Measurements from ENCODE around the gene MGAT4B. TPM values are rescaled to one million over a fixed set of nuclear protein-coding genes. Genes with fewer than 3 reads are reported as not detected.

Gene MGAT4B
- total and polyA plus RNA-seq, 9 donors = 34.4 to 83.8 (median 69.4) TPM

- 90% methylated on average over 25 of the region's 27 CpGs for WGBS (ENCODE audit: insufficient coverage)
These were observed 5.6 kb upstream of the MGAT4B start for GRCh38 chr5:179812135-179812825.

GRCh38 chr5:179805529-179806249 lies 977 bp downstream of the MGAT4B start:
- peak; percentile 63 for DNase-seq
- WGBS (ENCODE audit: insufficient coverage) = 3% methylated on average over 58 of the region's 65 CpGs
- Histone ChIP-seq H3K27ac (ENCODE audit: low read length) (peak overlapping the region; percentile 35), H3K4me1 (ENCODE audit: control insufficient read depth, insufficient read depth, low read length) (peaks cover 27% of the 10 kb centered on the region), H3K4me3 (ENCODE audit: low read length) (peak overlapping the region; percentile 64), H3K27me3 (ENCODE audit: control insufficient read depth, insufficient read depth, low read length) (no peaks in the 10 kb centered on the region), H3K9me3 (replicated peaks; ENCODE audit: control insufficient read depth, low read depth, low read length) (no peaks in the 10 kb centered on the region), H3K36me3 (ENCODE audit: control insufficient read depth, insufficient read depth, low read length) (peaks cover 6% of the 10 kb centered on the region)

More at GRCh38 chr5:179812135-179812825, 5.6 kb upstream of the MGAT4B start:
- DNase-seq = no peak
- Histone ChIP-seq H3K27ac (ENCODE audit: low read length) (no peak overlapping the region), H3K36me3 (ENCODE audit: control insufficient read depth, insufficient read depth, low read length) (peaks cover 24% of the 10 kb centered on the region), H3K4me1 (ENCODE audit: control insufficient read depth, insufficient read depth, low read length) (peaks cover 10% of the 10 kb centered on the region), H3K9me3 (replicated peaks; ENCODE audit: control insufficient read depth, low read depth, low read length) (no peaks in the 10 kb centered on the region), H3K27me3 (ENCODE audit: control insufficient read depth, insufficient read depth, low read length) (peaks cover 5% of the 10 kb centered on the region), H3K4me3 (ENCODE audit: low read length) (no peak overlapping the region)

GRCh38 chr5:179805070-179805528 lies 1.6 kb downstream of the MGAT4B start:
- Histone ChIP-seq H3K4me3 (ENCODE audit: low read length) (peak overlapping the region; percentile 64), H3K27me3 (ENCODE audit: control insufficient read depth, insufficient read depth, low read length) (no peaks in the 10 kb centered on the region), H3K9me3 (replicated peaks; ENCODE audit: control insufficient read depth, low read depth, low read length) (no peaks in the 10 kb centered on the region), H3K4me1 (ENCODE audit: control insufficient read depth, insufficient read depth, low read length) (peaks cover 27% of the 10 kb centered on the region), H3K36me3 (ENCODE audit: control insufficient read depth, insufficient read depth, low read length) (peaks cover 12% of the 10 kb centered on the region), H3K27ac (ENCODE audit: low read length) (no peak overlapping the region)
- 59% methylated on average over 7 of the region's 9 CpGs for WGBS (ENCODE audit: insufficient coverage)
- no peak for DNase-seq

- no peak for DNase-seq
- H3K4me1 ChIP-seq (ENCODE audit: control insufficient read depth, insufficient read depth, low read length) = peaks cover 27% of the 10 kb centered on the region
- H3K36me3 ChIP-seq (ENCODE audit: control insufficient read depth, insufficient read depth, low read length) = peaks cover 18% of the 10 kb centered on the region
- H3K27ac ChIP-seq (ENCODE audit: low read length) = no peak overlapping the region
- no peaks in the 10 kb centered on the region for H3K9me3 ChIP-seq (replicated peaks; ENCODE audit: control insufficient read depth, low read depth, low read length)
- H3K27me3 ChIP-seq (ENCODE audit: control insufficient read depth, insufficient read depth, low read length) = no peaks in the 10 kb centered on the region
- H3K4me3 ChIP-seq (ENCODE audit: low read length) = no peak overlapping the region
- 87% methylated on average over 7 of the region's 8 CpGs for WGBS (ENCODE audit: insufficient coverage)
These were observed 2.1 kb downstream of the MGAT4B start for GRCh38 chr5:179804555-179804947.

- peaks cover 27% of the 10 kb centered on the region for H3K4me1 ChIP-seq (ENCODE audit: control insufficient read depth, insufficient read depth, low read length)
- H3K36me3 ChIP-seq (ENCODE audit: control insufficient read depth, insufficient read depth, low read length) = peaks cover 24% of the 10 kb centered on the region
- no peak for DNase-seq
- H3K4me3 ChIP-seq (ENCODE audit: low read length) = no peak overlapping the region
- H3K27me3 ChIP-seq (ENCODE audit: control insufficient read depth, insufficient read depth, low read length) = no peaks in the 10 kb centered on the region
- H3K27ac ChIP-seq (ENCODE audit: low read length) = no peak overlapping the region
- WGBS (ENCODE audit: insufficient coverage) = 68% methylated on average over 15 of the region's 18 CpGs
- H3K9me3 ChIP-seq (replicated peaks; ENCODE audit: control insufficient read depth, low read depth, low read length) = no peaks in the 10 kb centered on the region
These were observed 2.8 kb downstream of the MGAT4B start for GRCh38 chr5:179803651-179804554.

- H3K36me3 ChIP-seq (ENCODE audit: control insufficient read depth, insufficient read depth, low read length) = peaks cover 33% of the 10 kb centered on the region
- no peak overlapping the region for H3K27ac ChIP-seq (ENCODE audit: low read length)
- peaks cover 27% of the 10 kb centered on the region for H3K4me1 ChIP-seq (ENCODE audit: control insufficient read depth, insufficient read depth, low read length)
- H3K4me3 ChIP-seq (ENCODE audit: low read length) = no peak overlapping the region
- WGBS (ENCODE audit: insufficient coverage) = 65% methylated on average over 6 of the region's 11 CpGs
- H3K9me3 ChIP-seq (replicated peaks; ENCODE audit: control insufficient read depth, low read depth, low read length) = no peaks in the 10 kb centered on the region
- DNase-seq = no peak
- H3K27me3 ChIP-seq (ENCODE audit: control insufficient read depth, insufficient read depth, low read length) = no peaks in the 10 kb centered on the region
These were observed 3.6 kb downstream of the MGAT4B start for GRCh38 chr5:179802950-179803562.

- Histone ChIP-seq H3K4me1 (ENCODE audit: control insufficient read depth, insufficient read depth, low read length) (peaks cover 25% of the 10 kb centered on the region), H3K4me3 (ENCODE audit: low read length) (no peak overlapping the region), H3K36me3 (ENCODE audit: control insufficient read depth, insufficient read depth, low read length) (peaks cover 38% of the 10 kb centered on the region), H3K27me3 (ENCODE audit: control insufficient read depth, insufficient read depth, low read length) (no peaks in the 10 kb centered on the region), H3K9me3 (replicated peaks; ENCODE audit: control insufficient read depth, low read depth, low read length) (no peaks in the 10 kb centered on the region), H3K27ac (ENCODE audit: low read length) (no peak overlapping the region)
- 59% methylated on average over 19 of the region's 19 CpGs for WGBS (ENCODE audit: insufficient coverage)
- DNase-seq = no peak
These were observed 4.3 kb downstream of the MGAT4B start for GRCh38 chr5:179802207-179802883.

GRCh38 chr5:179801304-179802206 lies 5.1 kb downstream of the MGAT4B start:
- DNase-seq = peak; percentile 63
- Histone ChIP-seq H3K4me1 (ENCODE audit: control insufficient read depth, insufficient read depth, low read length) (peaks cover 30% of the 10 kb centered on the region), H3K9me3 (replicated peaks; ENCODE audit: control insufficient read depth, low read depth, low read length) (no peaks in the 10 kb centered on the region), H3K36me3 (ENCODE audit: control insufficient read depth, insufficient read depth, low read length) (peaks cover 45% of the 10 kb centered on the region), H3K27me3 (ENCODE audit: control insufficient read depth, insufficient read depth, low read length) (peaks cover 3% of the 10 kb centered on the region), H3K27ac (ENCODE audit: low read length) (no peak overlapping the region), H3K4me3 (ENCODE audit: low read length) (no peak overlapping the region)
- 55% methylated on average over 63 of the region's 67 CpGs for WGBS (ENCODE audit: insufficient coverage)
